Gastrocnemius medialis (tissue), 4 donors: ENCODE results near the gene GMNN. TPM values are rescaled to one million over a fixed set of nuclear protein-coding genes. Genes with fewer than 3 reads are reported as not detected.
A peak's percentile ranks its signal among the peaks of the same experiment; 100 is the strongest.

ENCODE experiments used
- ATAC-seq, 2 donors: fragments of 150-250 bp; one replicate each; pipeline ENCODE4 v1.9.1; 2016
- DNase-seq, 2 donors: peaks; one replicate each; pipeline ENCODE4 v3.0.0-alpha.2; 2019
- H3K27ac ChIP-seq, 4 donors: fragments of 200-600 bp; sonication (generic); 1 replicate in 1 of 4; 2 replicates in 3 of 4; pipeline ENCODE4 v1.5.1; 2016 to 2018; ENCODE audit warnings: mild to moderate bottlenecking in 2 of 4, moderate library complexity in 1 of 4
- H3K27me3 ChIP-seq, 3 donors: fragments of 200-600 bp; sonication (generic) in 2 of 3; 1 replicate in 1 of 3; 2 replicates in 2 of 3; pipeline versions ENCODE4 v1.5.1 to v1.6.0; 2016 to 2019; ENCODE audit warnings: mild to moderate bottlenecking in 1 of 3, moderate library complexity in 1 of 3
- H3K36me3 ChIP-seq, 2 donors: fragments of 200-600 bp; sonication (generic) in 1 of 2; one replicate each; pipeline ENCODE4 v1.5.1; 2017 to 2018
- H3K4me1 ChIP-seq, 2 donors: fragments of 200-600 bp; sonication (generic) in 1 of 2; one replicate each; pipeline ENCODE4 v1.5.1; 2016 to 2017; ENCODE audit warnings: mild to moderate bottlenecking in 2 of 2
- H3K4me3 ChIP-seq, 4 donors: fragments of 200-600 bp; sonication (generic) in 3 of 4; 1 replicate in 1 of 4; 2 replicates in 3 of 4; pipeline ENCODE4 v1.5.1; 2016 to 2019; ENCODE audit warnings: mild to moderate bottlenecking in 2 of 4
- H3K9me3 ChIP-seq, 3 donors: fragments of 200-600 bp; sonication (generic) in 2 of 3; 1 replicate in 1 of 3; 2 replicates in 2 of 3; pipeline ENCODE4 v1.5.1; 2016 to 2019
- POLR2A ChIP-seq, 2 donors: fragments of 450-650 bp; IDR thresholded peaks; one replicate each; pipeline ENCODE4 v1.6.1; 2017; ENCODE audit warnings: antibody characterized with exemption in 2 of 2, mild to moderate bottlenecking in 2 of 2, moderate library complexity in 2 of 2
- in situ Hi-C, 4 donors: fragments of 200-750 bp; cut with MboI; loops; one replicate each; pipeline versions ENCODE4 v1.15.0 to v1.8.0; 2017; ENCODE audit warnings: low sequenced_read_pairs in 4 of 4
- intact Hi-C: fragments of 100-400 bp; cut with DNase I; formaldehyde crosslinking; loops from one replicate; pipeline ENCODE4 v1.15.1; 2023; ENCODE audit warnings: low total_unique reads
- total RNA-seq, 4 donors: library from RNA; depleted of rRNA; stranded (reverse); fragments of >200 nt; gene quantifications; one replicate each; pipeline versions ENCODE4 v1.1.0 to v1.2.3, GENCODE V29; 2016
- TF ChIP-seq, protein P1 (sequence below), 5 experiments: fragments of 450-650 bp in 3 of 5; fragments of 200-600 bp in 2 of 5; sonication (generic) in 2 of 5; IDR thresholded peaks in 4 of 5; conservative IDR thresholded peaks in 1 of 5; 1 replicate in 4 of 5; 2 replicates in 1 of 5; pipeline ENCODE4 v1.5.1; 2016 to 2019; ENCODE audit warnings: antibody characterized with exemption in 5 of 5, mild to moderate bottlenecking in 3 of 5, moderate library complexity in 3 of 5

The GMNN gene
- total RNA-seq, 4 donors from 2014 or later: 2.6 to 4.4 (median 3.3) TPM

DNA sequence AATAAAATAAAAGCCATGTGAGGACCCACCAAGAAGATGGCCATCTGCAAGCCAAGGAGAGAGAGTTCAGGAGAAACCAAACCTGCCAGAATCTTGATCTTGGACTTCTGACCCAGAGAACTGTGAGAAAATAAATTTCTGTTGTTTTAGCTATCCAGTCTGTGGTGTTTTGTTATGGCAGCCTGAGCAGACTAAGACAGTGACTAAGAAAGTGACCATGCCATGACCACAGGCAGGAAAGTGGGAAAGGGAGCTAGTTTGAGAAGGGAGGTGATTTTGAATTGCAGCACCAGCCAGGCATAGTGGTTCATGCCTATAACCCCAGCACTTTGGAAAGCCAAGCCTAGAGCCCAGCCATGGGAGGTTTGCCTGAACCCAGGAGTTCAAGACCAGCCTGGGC, 33.9 kb upstream of the GMNN start:
- H3K27me3 ChIP-seq: no peaks in the 10 kb centered on the region
- no peaks in the 10 kb centered on the region for H3K9me3 ChIP-seq
- no peak for ATAC-seq
- H3K36me3 ChIP-seq: no peaks in the 10 kb centered on the region
- H3K4me3 ChIP-seq: no peak overlapping the region
- no peak overlapping the region for H3K27ac ChIP-seq
- TF ChIP-seq, protein P1, sequence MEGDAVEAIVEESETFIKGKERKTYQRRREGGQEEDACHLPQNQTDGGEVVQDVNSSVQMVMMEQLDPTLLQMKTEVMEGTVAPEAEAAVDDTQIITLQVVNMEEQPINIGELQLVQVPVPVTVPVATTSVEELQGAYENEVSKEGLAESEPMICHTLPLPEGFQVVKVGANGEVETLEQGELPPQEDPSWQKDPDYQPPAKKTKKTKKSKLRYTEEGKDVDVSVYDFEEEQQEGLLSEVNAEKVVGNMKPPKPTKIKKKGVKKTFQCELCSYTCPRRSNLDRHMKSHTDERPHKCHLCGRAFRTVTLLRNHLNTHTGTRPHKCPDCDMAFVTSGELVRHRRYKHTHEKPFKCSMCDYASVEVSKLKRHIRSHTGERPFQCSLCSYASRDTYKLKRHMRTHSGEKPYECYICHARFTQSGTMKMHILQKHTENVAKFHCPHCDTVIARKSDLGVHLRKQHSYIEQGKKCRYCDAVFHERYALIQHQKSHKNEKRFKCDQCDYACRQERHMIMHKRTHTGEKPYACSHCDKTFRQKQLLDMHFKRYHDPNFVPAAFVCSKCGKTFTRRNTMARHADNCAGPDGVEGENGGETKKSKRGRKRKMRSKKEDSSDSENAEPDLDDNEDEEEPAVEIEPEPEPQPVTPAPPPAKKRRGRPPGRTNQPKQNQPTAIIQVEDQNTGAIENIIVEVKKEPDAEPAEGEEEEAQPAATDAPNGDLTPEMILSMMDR (IDR thresholded peaks at IDR 0.05 in 4 of 5, conservative IDR thresholded peaks at IDR 0.05 in 1 of 5): no peak
- no peak for TF ChIP-seq POLR2A (IDR thresholded peaks at IDR 0.05)
- H3K4me1 ChIP-seq: no peaks in the 10 kb centered on the region
- intact Hi-C loops (no loop called here), in situ Hi-C loops (no loop called here)
- no peak for DNase-seq

DNA sequence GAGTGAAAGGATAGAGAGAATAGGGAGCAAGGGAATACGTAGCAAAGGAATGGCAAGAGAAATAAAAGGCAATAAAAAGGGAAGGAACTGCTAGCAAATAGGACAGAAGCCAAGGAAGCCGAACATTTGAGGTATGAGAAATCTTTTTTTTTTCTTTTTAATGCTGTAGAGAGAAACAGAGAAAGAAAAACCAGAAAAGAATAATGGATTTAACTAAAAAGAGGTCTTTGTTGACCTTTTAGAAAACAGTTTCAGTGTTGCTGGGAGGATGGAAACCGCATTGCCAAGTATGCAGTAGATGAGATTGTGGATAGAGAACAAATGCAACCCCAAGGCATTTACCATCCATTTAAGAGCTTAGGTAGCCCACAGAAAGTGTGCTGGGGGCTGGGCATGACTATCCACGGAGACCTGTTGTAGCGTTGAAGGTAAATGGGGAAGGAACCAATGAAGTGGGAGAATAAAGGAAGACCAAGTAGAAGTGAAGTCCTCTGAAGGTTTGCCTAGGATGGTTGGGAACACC, 32.5 kb upstream of the GMNN start:
- in situ Hi-C loops (no loop called here), intact Hi-C loops (no loop called here)
- no peaks in the 10 kb centered on the region for H3K9me3 ChIP-seq
- DNase-seq (no peak), ATAC-seq (no peak)
- no peak overlapping the region for H3K27ac ChIP-seq
- no peak overlapping the region for H3K4me3 ChIP-seq
- H3K27me3 ChIP-seq: no peaks in the 10 kb centered on the region
- no peak for TF ChIP-seq POLR2A (IDR thresholded peaks at IDR 0.05)
- TF ChIP-seq, protein P1 (IDR thresholded peaks at IDR 0.05 in 4 of 5, conservative IDR thresholded peaks at IDR 0.05 in 1 of 5): no peak
- H3K4me1 ChIP-seq: no peaks in the 10 kb centered on the region
- no peaks in the 10 kb centered on the region for H3K36me3 ChIP-seq

DNA sequence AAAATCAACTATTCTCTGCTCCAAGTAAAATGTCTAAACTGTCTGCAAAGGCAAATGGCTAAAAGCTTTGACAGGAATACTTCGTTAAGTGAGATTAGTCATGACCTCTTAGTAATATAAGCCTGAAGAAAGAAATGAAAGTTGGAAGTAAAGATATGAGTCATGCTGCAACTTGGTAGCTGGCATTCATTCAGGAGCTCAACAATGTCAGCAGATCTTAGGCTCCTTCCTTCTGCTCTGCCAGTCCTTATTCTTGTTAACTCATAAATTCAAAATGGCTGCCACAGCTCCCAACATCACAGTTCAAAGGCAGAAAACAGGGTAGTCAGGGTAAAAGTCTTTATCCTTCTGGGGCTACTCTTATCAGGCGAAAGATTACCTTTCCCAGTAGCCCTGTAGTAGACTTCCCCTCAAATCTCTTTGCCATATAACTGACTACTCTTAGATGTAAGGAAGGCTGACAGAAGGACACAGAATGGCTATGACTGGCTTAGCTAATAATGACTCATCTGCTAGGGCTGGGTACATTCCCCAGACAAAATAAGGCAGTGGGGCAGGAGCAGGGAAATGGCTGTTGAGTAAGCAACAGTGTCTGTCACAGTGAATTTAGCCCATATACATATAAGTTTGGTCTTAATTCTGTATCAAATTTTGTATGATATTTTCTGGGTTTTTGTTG, 31.3 kb upstream of the GMNN start:
- H3K9me3 ChIP-seq: no peaks in the 10 kb centered on the region
- TF ChIP-seq, protein P1 (IDR thresholded peaks at IDR 0.05 in 4 of 5, conservative IDR thresholded peaks at IDR 0.05 in 1 of 5): no peak
- TF ChIP-seq POLR2A (IDR thresholded peaks at IDR 0.05): no peak
- ATAC-seq (peak; percentile 45 to 71), DNase-seq (no peak)
- intact Hi-C loops: no loop called here
- no peaks in the 10 kb centered on the region for H3K27me3 ChIP-seq
- in situ Hi-C loops: no loop called here
- H3K36me3 ChIP-seq: no peaks in the 10 kb centered on the region
- peak overlapping the region in 1 of 4 donors; percentile 15 for H3K27ac ChIP-seq
- H3K4me3 ChIP-seq: no peak overlapping the region
- no peaks in the 10 kb centered on the region for H3K4me1 ChIP-seq

DNA sequence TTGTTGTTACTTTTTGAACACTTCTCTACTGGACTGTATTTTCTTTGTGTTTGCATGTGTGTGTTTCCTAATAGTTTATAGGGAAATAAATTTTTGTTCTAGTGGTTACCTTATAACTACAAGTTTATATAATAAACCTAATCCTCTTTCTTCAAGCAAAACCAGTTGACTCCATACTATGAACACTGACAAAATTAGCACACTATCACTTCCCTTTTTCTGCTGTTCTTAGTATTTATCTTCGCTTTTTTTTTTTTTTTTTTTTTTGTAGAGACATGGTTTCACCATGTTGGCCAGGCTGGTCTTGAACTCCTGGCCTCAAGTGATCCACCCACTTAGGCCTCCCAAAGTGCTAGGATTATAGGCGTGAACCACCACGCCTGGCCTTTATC, 30.8 kb upstream of the GMNN start:
- H3K9me3 ChIP-seq: no peaks in the 10 kb centered on the region
- no peaks in the 10 kb centered on the region for H3K27me3 ChIP-seq
- no peak overlapping the region for H3K27ac ChIP-seq
- no peaks in the 10 kb centered on the region for H3K36me3 ChIP-seq
- no peak overlapping the region for H3K4me3 ChIP-seq
- ATAC-seq (no peak), DNase-seq (no peak)
- in situ Hi-C loops: no loop called here
- H3K4me1 ChIP-seq: no peaks in the 10 kb centered on the region
- intact Hi-C loops: no loop called here
- TF ChIP-seq, protein P1 (IDR thresholded peaks at IDR 0.05 in 4 of 5, conservative IDR thresholded peaks at IDR 0.05 in 1 of 5): no peak
- no peak for TF ChIP-seq POLR2A (IDR thresholded peaks at IDR 0.05)
